Frontal cortex (tissue), 4 donors: ENCODE data around the gene TET3. TPM values are rescaled to one million over a fixed set of nuclear protein-coding genes. Genes with fewer than 3 reads are reported as not detected.

ENCODE experiments used
- DNase-seq, 2 donors: peaks; one replicate each; pipeline ENCODE4 v3.0.0; 2012; ENCODE audit warnings: low spot score in 2 of 2
- FAIRE-seq: peaks from 2 replicates; lab custom pipeline; 2012; peaks lifted over from hg19 to GRCh38; lab: Jason Lieb, UNC
- total RNA-seq: library from RNA; depleted of rRNA; stranded (reverse); fragments of >200 nt; gene quantifications from one replicate; pipeline ENCODE4 v1.2.3, GENCODE V29; 2014
- donor health status: control.
- donor health status: control.
- donor health status: control.

TET3 gene
- total RNA-seq, 1 donor from 2014 or later: 15.9 TPM

GRCh38 chr2:73963385-73964120 lies 21.2 kb upstream of the TET3 start:
- FAIRE-seq: no peak
- no peak for DNase-seq

GRCh38 chr2:73964223-73964622 lies 20.5 kb upstream of the TET3 start:
- FAIRE-seq: no peak

GRCh38 chr2:73965053-73965452 lies 19.7 kb upstream of the TET3 start:
- no peak for DNase-seq
- FAIRE-seq: no peak

More at GRCh38 chr2:73964223-73964622, 20.5 kb upstream of the TET3 start:
- DNase-seq: no peak

- FAIRE-seq (no peak), DNase-seq (no peak)
Observed at GRCh38 chr2:73968357-73968937, 16.3 kb upstream of the TET3 start.

GRCh38 chr2:73969356-73969755 lies 15.4 kb upstream of the TET3 start:
- FAIRE-seq (no peak), DNase-seq (no peak)

- FAIRE-seq (no peak), DNase-seq (no peak)
Observed at GRCh38 chr2:73970141-73970803, 14.4 kb upstream of the TET3 start.

GRCh38 chr2:73970850-73971471 lies 13.7 kb upstream of the TET3 start:
- FAIRE-seq (no peak), DNase-seq (peak in 1 of 2 donors; percentile 39)

- DNase-seq: no peak
- no peak for FAIRE-seq
Observed at GRCh38 chr2:73971722-73972121, 13.0 kb upstream of the TET3 start.

GRCh38 chr2:73972846-73973245 lies 11.9 kb upstream of the TET3 start:
- DNase-seq (no peak), FAIRE-seq (no peak)

- no peak for FAIRE-seq
- DNase-seq: no peak
Observed at GRCh38 chr2:73975731-73976130, 9.0 kb upstream of the TET3 start.

- DNase-seq (no peak), FAIRE-seq (no peak)
Observed at GRCh38 chr2:73976803-73977202, 7.9 kb upstream of the TET3 start.

- DNase-seq (no peak), FAIRE-seq (no peak)
Observed at GRCh38 chr2:73977466-73977865, 7.2 kb upstream of the TET3 start.

GRCh38 chr2:73979021-73979420 lies 5.7 kb upstream of the TET3 start:
- no peak for FAIRE-seq

GRCh38 chr2:73979686-73980085 lies 5.0 kb upstream of the TET3 start:
- no peak for FAIRE-seq

More at GRCh38 chr2:73979021-73979420, 5.7 kb upstream of the TET3 start:
- DNase-seq: no peak

GRCh38 chr2:73980566-73980965 lies 4.1 kb upstream of the TET3 start:
- DNase-seq: no peak
- FAIRE-seq: no peak

More at GRCh38 chr2:73979686-73980085, 5.0 kb upstream of the TET3 start:
- DNase-seq: no peak

GRCh38 chr2:73981081-73982001 lies 3.4 kb upstream of the TET3 start:
- DNase-seq (no peak), FAIRE-seq (no peak)

- no peak for FAIRE-seq
- DNase-seq: no peak
Observed at GRCh38 chr2:73982140-73982617, 2.5 kb upstream of the TET3 start.

- FAIRE-seq: no peak
Observed at GRCh38 chr2:73983322-73984202, 1.1 kb upstream of the TET3 start.

GRCh38 chr2:73984922-73985307 lies 205 bp downstream of the TET3 start:
- DNase-seq: peak; percentile 65 to 78
- FAIRE-seq: no peak

More at GRCh38 chr2:73983322-73984202, 1.1 kb upstream of the TET3 start:
- no peak for DNase-seq
